Fibroblast of skin of back (primary cell): Measurements from ENCODE around the gene ATL2.
A peak's percentile ranks its signal among the peaks of the same experiment; 100 is the strongest.

Experiments
- DNase-seq: peaks from one replicate; pipeline ENCODE4 v3.0.0-alpha.2; 2013

Gene ATL2

DNA sequence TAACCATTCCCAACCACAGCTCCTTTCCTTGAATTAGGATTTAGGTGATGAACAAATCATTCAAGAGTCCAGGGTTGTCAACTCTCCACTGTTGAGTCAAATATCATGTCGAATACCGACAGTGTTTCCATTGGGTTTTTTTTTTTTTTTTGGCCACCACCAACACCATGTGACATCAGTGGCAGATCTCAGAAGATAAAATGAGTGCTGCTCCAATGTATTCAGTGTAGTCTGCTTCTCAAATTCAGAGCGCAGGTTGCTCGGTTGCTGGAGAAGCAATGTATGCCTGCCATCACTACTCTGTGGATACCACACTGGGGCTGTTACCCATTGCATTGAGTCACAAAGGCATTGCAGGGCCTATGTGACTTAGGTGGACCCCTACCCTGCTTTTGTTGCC lies 10.8 kb upstream of the ATL2 start:
- no peak for DNase-seq

DNA sequence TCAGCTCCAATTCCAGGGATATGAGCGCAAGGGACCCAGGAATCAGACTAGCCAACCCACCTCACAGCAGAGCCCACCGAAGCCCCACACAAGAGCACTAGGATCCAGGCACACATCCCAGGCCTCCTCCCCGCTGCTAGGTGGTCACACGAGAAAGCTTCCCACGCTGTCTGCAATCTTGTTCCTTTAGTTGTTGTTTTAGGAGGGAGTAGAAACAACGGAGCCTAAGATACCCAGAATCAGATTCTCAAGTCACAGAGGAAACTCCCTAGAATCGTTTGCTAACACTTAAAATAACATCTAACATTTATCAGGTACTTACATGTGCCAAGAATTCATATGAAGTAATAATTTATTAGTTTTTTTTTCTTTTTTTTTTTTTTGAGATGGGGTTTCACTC lies 9.7 kb upstream of the ATL2 start:
- no peak for DNase-seq

DNA sequence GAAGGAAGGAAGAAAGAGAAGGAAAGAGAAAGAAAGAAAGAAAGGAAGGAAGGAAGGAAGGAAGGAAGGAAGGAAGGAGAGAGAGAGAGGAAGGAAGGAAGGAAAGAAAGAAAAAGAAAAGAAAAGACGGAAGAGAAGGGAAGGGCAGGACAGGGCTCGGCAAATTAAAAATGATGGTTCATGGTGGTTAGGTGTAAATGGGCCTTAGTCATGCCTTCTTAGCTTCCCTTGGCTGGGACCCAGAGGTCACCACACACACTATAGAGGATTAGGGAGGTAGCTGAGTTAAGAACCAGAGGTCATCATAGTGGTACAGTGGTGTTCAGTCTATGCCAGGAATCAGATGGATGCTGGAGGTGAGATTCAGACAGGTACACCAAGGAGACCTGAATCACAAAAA lies 9.3 kb upstream of the ATL2 start:
- no peak for DNase-seq

DNA sequence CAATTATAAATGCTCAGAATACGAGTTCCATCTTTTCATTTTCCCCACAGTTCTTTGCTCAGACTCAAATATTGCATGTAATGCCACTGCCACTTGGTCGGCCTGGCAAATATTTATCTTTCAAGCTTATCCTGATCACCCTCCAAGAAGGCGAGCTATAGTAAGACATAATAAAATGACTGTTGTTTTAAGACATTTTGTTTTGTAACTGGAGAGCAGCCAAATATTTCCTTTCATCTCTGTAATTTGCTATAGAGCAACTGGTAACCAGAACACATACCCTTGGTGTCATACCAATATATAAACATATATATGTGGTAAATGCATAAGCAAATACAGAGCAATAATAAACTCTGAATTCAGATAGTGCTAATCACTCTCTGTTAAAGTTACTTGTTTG lies 7.3 kb upstream of the ATL2 start:
- peak; percentile 6 for DNase-seq

GRCh38 chr2:38383741-38384140 lies 6.7 kb upstream of the ATL2 start:
- DNase-seq: peak; percentile 27

- no peak for DNase-seq
Measured at GRCh38 chr2:38381381-38382143, 4.5 kb upstream of the ATL2 start.

DNA sequence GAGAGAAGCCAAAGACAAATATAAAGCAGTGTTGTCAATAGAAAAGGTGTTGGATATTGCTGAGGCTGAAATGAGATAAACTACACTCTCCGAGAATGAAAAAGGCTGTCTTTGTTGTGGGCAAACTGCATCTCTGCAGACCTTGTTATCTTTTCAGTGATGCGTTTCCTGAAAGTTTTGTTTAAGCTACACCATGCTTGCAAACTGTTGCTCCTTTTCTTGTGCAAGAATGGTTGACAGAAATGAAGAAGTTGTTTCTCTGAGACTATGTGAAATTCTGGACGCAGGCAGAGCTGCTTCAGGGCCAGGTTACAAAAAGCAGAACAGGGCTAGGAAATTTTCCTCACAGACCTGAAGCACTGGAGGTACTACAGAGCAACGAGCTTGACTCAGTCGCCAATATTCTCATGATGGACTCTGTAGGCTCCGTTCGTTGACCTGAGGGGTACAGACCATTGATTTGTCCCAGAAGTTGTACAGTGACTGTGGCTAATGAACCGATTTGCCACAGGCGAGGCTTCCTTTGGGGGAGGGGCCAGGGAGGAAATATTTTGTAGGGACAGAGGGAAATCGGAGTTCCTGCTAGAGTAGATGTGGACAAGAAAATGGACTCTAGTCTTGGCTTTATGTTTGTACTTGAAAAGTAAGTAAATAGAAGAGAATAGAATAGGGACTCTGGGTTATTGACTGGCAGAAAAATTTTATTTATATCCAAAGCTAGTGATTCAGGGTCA lies 3.5 kb upstream of the ATL2 start:
- no peak for DNase-seq

DNA sequence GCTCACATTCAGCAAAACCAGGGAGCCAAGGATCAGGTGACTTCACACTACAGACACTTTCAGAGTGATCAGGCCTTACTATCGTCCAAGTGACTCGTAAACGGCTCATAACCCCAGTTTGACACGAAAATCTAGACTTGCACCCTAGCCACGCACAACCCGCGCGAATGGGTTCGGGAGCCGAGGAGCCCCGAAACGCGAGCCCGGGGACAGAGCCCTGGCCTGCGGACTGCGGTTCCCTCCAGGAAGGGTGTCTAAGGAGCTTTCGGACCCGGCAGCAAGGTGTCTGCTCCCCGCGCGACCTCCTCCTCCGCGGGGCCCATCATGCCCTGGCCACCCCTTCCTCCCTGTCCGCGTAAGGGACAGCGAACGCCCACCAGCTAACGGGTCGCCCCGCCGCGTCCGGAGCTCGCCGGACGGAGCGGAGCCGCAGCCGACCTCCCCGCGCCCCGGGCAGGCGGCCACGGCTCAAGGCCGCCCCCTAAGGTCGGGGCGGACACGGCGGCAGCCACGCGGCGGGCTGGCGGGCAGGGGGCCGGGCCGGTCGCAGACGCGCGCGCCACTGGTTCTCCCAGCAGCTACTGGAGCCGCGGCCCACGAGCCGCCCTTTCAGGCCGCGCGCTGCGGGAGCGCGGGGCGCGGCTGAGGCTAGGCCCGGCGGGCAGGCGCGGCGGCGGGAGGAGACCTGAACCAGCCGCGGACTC lies 575 bp downstream of the ATL2 start:
- peak; percentile 60 for DNase-seq

GRCh38 chr2:38375696-38376345 lies 1.3 kb downstream of the ATL2 start:
- peak; percentile 27 for DNase-seq

DNA sequence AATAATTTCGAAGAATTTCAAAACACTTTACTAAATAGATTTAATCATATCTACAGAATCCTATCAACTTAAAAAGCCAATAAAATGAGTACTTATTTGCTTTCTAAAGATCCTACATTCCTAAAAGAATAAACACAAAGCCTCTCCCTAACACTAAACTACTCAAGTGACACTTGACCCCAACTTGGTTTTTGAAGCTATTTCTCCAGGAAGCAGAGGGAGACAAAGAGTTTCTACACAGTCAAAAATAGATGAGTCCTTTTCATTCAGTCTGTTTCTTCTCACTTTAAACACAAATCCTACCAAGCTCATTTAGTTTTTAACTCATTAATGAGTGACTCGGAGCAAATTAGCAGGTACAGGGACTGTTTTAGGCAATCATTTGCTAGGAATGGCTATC lies 2.1 kb downstream of the ATL2 start:
- no peak for DNase-seq

DNA sequence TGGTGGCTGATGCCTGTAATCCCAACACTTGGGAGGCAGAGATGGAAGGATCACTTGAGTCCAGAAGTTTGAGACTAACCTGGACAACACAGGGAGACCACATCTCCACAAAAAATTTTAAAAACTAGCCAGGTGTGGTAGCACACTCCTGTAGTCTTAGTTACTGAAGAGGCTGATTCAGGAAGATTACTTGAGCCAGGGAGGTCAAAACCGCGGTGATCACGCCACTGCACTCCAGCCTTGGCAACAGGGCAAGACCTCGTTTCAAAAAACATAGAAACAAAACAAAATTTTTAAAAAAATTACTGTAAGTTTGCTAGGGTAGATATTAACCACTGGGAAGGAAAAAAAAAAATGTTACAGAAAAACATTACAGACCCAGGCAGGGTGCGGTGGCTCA lies 5.8 kb downstream of the ATL2 start:
- no peak for DNase-seq

DNA sequence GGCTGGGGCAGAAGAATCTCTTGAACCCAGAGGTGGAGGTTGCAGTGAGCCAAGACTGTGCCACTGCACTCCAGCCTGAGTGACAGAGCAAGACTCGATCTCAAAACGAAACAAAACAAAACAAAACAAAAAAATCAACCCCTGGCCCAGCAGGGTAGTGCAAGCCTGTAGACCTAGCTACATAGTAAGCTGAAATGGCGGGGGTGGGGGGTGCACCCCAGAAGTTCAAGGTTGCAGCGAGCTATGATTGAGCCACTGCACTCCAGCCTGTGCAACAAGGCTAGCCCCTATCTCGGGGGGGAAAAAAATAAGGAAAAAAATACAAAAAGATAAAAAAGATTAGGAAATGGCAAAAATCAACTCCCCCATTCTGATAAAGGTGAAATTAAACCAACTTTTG lies 6.4 kb downstream of the ATL2 start:
- DNase-seq: no peak

- no peak for DNase-seq
Measured at GRCh38 chr2:38362232-38362631, 14.8 kb downstream of the ATL2 start.

GRCh38 chr2:38360177-38360576 lies 16.9 kb downstream of the ATL2 start:
- DNase-seq: no peak

GRCh38 chr2:38353402-38353801 lies 23.7 kb downstream of the ATL2 start:
- DNase-seq: no peak

DNA sequence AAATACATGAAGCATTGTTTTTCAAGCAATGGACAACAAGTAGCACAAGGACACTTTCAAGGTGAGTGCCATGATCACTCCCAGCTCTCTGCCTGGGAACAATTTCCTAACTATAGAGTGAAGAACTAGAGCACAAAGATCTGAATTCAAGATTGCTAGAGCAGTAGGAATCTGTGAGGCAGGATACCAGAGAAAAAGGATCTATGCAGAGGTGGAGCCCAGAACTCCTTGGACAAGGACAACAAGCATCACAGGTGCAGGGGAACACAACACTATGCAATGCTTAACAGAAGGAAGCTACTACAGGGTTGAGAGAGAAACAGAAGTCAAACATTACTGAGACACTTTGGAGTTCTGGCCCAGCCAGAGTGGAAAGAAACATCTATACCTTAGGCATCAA lies 24.7 kb downstream of the ATL2 start:
- DNase-seq: no peak

DNA sequence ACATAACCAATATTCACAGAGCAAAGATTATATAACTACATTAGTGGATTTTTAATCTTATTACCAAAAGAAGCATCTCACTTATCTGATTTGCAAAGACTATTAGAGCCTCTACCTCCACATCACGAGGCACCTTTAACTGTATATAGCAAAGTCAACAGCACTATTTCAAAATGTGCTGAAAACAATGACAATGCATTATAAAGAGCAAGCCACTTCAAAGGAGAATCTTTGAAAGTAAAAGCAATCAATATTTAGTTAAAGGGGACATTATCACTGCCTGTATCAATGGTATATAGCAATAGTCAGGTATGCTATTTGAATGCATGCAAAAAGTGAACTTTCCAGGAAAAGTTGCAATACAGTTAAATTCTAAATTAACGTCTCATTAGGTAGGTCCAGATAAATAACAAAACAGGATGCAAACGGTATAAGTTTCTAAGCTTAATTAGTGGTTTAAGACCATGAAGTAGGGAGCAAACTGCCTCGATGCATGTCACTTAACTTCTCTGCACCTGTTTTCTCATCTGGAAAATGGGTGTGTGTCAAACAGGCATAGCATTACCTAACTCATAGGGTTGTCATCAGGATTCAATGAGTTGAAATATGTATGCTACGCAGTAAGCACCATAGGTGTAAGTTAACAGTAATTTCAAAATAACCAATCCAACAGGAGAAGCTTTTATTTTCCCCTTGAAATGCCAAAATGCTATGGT lies 31.6 kb downstream of the ATL2 start:
- no peak for DNase-seq

GRCh38 chr2:38344813-38345212 lies 32.3 kb downstream of the ATL2 start:
- DNase-seq: no peak

DNA sequence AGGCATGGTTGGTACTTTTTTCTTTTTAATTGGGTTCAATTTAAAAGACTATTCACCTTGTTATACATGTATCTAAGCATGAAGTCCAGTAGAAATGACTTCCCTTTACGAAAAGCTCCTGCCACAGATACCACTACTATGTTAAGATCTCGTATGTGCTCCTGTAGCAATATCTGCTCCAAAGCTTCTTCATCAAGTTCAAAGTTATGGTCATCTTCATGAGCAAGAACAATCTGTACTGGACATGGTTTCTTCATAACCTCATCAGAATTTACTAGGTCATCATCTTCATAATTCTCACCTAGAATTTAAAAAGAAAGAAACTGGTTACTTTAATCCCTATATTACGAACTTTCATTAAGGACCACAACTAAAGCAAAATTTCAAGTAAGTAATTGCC lies 33.9 kb downstream of the ATL2 start:
- no peak for DNase-seq

- no peak for DNase-seq
Measured at GRCh38 chr2:38336621-38337020, 40.5 kb downstream of the ATL2 start.

DNA sequence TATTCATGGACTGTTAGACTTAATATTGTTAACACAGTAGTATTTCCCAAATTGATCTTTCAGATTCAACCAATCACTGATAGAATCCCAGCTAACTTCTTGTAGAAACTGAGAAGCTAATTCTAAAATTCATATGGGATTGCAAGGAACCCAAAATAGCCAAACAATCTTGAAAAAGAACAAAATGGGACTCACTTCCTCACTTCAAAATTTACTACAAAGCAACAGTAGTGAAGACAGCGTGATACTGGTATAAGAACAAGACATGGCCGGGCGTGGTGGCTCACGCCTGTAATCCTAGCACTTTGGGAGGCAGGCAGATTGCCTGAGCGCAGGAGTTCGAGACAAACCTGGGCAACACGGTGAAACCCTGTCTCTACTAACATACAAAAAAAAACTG lies 46.3 kb downstream of the ATL2 start:
- DNase-seq: no peak

DNA sequence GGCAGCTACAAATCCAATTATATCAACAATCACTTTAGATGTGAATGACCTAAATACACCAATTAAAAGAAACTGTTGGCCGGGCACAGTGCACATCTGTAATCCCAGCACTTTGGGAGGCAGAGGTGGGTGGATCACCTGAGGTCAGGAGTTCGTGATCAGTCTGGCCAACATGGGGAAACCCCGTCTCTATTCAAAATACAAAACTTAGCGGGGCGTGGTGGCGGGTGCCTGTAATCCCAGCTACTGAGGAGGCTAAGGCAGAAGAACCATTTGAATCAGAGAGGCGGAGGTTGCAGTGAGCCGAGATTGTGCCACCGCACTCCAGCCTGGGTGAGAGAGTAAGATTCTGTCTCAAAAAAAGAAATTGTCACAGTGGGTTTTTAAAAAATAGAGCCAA lies 49.5 kb downstream of the ATL2 start:
- DNase-seq: no peak

- DNase-seq: no peak
Measured at GRCh38 chr2:38323623-38324022, 53.5 kb downstream of the ATL2 start.
